OCI-LY1 (cell line): Measurements from ENCODE around the gene PPP2R2D.

Experiments
- H2AFZ ChIP-seq: fragments of 200-600 bp; sonication (generic), shearing (Covaris generic); 2 replicates; pipeline ENCODE4 v1.6.0; 2014; ENCODE audit warnings: antibody characterized with exemption, mild to moderate bottlenecking, low read length
- H3F3A ChIP-seq: fragments of 200-600 bp; sonication (generic), shearing (Covaris generic); 2 replicates; pipeline ENCODE4 v1.6.0; 2014; ENCODE audit warnings: mild to moderate bottlenecking, antibody characterized with exemption, low read length, moderate library complexity; ENCODE audit not compliant: insufficient read depth
- H3K27ac ChIP-seq: fragments of 200-600 bp; sonication (generic); 2 replicates; pipeline ENCODE4 v1.5.1; 2014; ENCODE audit warnings: low read length, mixed run types, mild to moderate bottlenecking, low read depth; ENCODE audit not compliant: poor library complexity, severe bottlenecking
- H3K27me3 ChIP-seq: fragments of 200-600 bp; sonication (generic); 2 replicates; pipeline ENCODE4 v1.6.0; 2014; ENCODE audit warnings: antibody characterized with exemption, mild to moderate bottlenecking, low read length, moderate library complexity; ENCODE audit not compliant: insufficient read depth
- H3K36me3 ChIP-seq: fragments of 200-600 bp; sonication (generic); 2 replicates; pipeline ENCODE4 v1.6.1; 2014; ENCODE audit warnings: mild to moderate bottlenecking, antibody characterized with exemption, low read length, moderate library complexity, mixed read lengths; ENCODE audit not compliant: insufficient read depth
- H3K4me1 ChIP-seq: fragments of 200-600 bp; sonication (generic); 2 replicates; pipeline ENCODE4 v1.5.1; 2014; ENCODE audit warnings: mild to moderate bottlenecking, low read length, moderate library complexity; ENCODE audit not compliant: insufficient read depth, severe bottlenecking
- H3K4me2 ChIP-seq: fragments of 200-600 bp; sonication (generic), shearing (Covaris generic); 2 replicates; pipeline ENCODE4 v1.6.1; 2014; ENCODE audit warnings: low read length
- H3K4me3 ChIP-seq: fragments of 200-600 bp; sonication (generic); 2 replicates; pipeline ENCODE4 v1.5.1; 2014; ENCODE audit warnings: low read length, low read depth, mild to moderate bottlenecking, mixed read lengths; ENCODE audit not compliant: poor library complexity, severe bottlenecking
- H3K79me2 ChIP-seq: fragments of 200-600 bp; shearing (Covaris generic); 2 replicates; pipeline ENCODE4 v1.6.1; 2016; ENCODE audit warnings: mixed run types, low read length, mixed read lengths; ENCODE audit not compliant: insufficient read depth
- H3K9ac ChIP-seq: fragments of 200-600 bp; sonication (generic), shearing (Covaris generic); 2 replicates; pipeline ENCODE4 v1.6.1; 2014; ENCODE audit warnings: mild to moderate bottlenecking, low read length, mixed read lengths
- H3K9me2 ChIP-seq: fragments of 200-600 bp; sonication (generic), shearing (Covaris generic); 2 replicates; pipeline ENCODE4 v1.6.1; 2014; ENCODE audit warnings: low read depth, mild to moderate bottlenecking, low read length, mixed read lengths
- H3K9me3 ChIP-seq: fragments of 200-600 bp; shearing (Covaris generic); 2 replicates; pipeline ENCODE4 v1.6.1; 2014; ENCODE audit warnings: low read length, mixed read lengths
- H4K20me1 ChIP-seq: fragments of 200-600 bp; sonication (generic), shearing (Covaris generic); 2 replicates; pipeline ENCODE4 v1.6.0; 2016; ENCODE audit warnings: mild to moderate bottlenecking, low read length; ENCODE audit not compliant: insufficient read depth
- CTCF ChIP-seq: fragments of 200-600 bp; sonication (generic), shearing (Covaris generic); IDR thresholded peaks from 2 replicates; pipeline ENCODE4 v1.5.1; 2017; ENCODE audit warnings: mild to moderate bottlenecking, antibody characterized with exemption, low read length, moderate library complexity, mixed read lengths
- EZH2 ChIP-seq: fragments of 200-600 bp; sonication (generic), shearing (Covaris generic); IDR thresholded peaks from 2 replicates; pipeline ENCODE4 v1.8.0; 2017; ENCODE audit warnings: borderline replicate concordance, mixed run types, mild to moderate bottlenecking, antibody characterized with exemption, low read length, moderate library complexity, mixed read lengths

Gene PPP2R2D

DNA sequence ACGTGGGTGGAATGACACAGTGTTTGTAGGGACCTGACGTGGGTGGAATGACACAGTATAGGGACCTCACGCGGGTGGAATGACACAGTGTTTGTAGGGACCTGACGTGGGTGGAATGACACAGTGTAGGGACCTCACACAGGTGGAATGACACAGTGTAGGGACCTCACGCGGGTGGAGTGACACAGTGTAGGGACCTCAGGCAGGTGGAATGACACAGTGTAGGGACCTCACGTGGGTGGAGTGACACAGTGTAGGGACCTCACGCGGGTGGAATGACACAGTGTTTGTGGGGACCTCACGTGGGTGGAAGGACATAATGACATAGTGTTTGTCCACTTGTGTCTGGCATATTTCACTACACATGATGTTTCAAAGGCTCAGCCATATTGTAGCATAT is 19.3 kb downstream of the PPP2R2D start:
- Histone ChIP-seq H3K4me3 (no peak overlapping the region), H3K4me1 (peaks cover 12% of the 10 kb centered on the region), H3K9ac (no peak overlapping the region), H3K27ac (no peak overlapping the region), H3F3A (no peaks in the 10 kb centered on the region), H3K36me3 (no peaks in the 10 kb centered on the region), H2AFZ (no peak overlapping the region), H3K9me2 (no peaks in the 10 kb centered on the region), H3K79me2 (peaks cover 58% of the 10 kb centered on the region), H3K9me3 (peaks cover 9% of the 10 kb centered on the region), H3K4me2 (no peak overlapping the region), H4K20me1 (no peaks in the 10 kb centered on the region), H3K27me3 (no peaks in the 10 kb centered on the region)
- TF ChIP-seq EZH2 (no peak), CTCF (no peak)

- Histone ChIP-seq H3K4me3 (no peak overlapping the region), H3K9ac (no peak overlapping the region), H3K9me2 (no peaks in the 10 kb centered on the region), H3K4me1 (peaks cover 12% of the 10 kb centered on the region), H4K20me1 (no peaks in the 10 kb centered on the region), H3K79me2 (peaks cover 58% of the 10 kb centered on the region), H2AFZ (no peak overlapping the region), H3K27me3 (no peaks in the 10 kb centered on the region), H3K4me2 (no peak overlapping the region), H3K27ac (no peak overlapping the region), H3K9me3 (peaks cover 13% of the 10 kb centered on the region), H3F3A (no peaks in the 10 kb centered on the region), H3K36me3 (no peaks in the 10 kb centered on the region)
- no peak for TF ChIP-seq CTCF
- no peak for TF ChIP-seq EZH2
These were observed 19.9 kb downstream of the PPP2R2D start for GRCh38 chr10:131920693-131921092.

- H3K79me2 ChIP-seq: peaks cover 59% of the 10 kb centered on the region
- H3F3A ChIP-seq: no peaks in the 10 kb centered on the region
- no peaks in the 10 kb centered on the region for H3K27me3 ChIP-seq
- no peak overlapping the region for H3K4me2 ChIP-seq
- no peak overlapping the region for H3K27ac ChIP-seq
- peaks cover 13% of the 10 kb centered on the region for H3K9me3 ChIP-seq
- H3K9ac ChIP-seq: no peak overlapping the region
- TF ChIP-seq EZH2 (no peak), CTCF (no peak)
- no peak overlapping the region for H3K4me3 ChIP-seq
- H4K20me1 ChIP-seq: no peaks in the 10 kb centered on the region
- H3K36me3 ChIP-seq: no peaks in the 10 kb centered on the region
- no peaks in the 10 kb centered on the region for H3K9me2 ChIP-seq
- no peak overlapping the region for H2AFZ ChIP-seq
- H3K4me1 ChIP-seq: peaks cover 12% of the 10 kb centered on the region
These were observed 20.4 kb downstream of the PPP2R2D start for GRCh38 chr10:131921184-131921583.
